Psoas muscle (tissue), 8 donors: ENCODE data around the gene ARFGAP3. TPM values are rescaled to one million over a fixed set of nuclear protein-coding genes. Genes with fewer than 3 reads are reported as not detected.
A peak's percentile ranks its signal among the peaks of the same experiment; 100 is the strongest.

ENCODE experiments used
- ATAC-seq, 4 donors: fragments of 200-7000 bp; cut with Tn5 transposase; one replicate each; pipeline ENCODE4 v1.9.1; 2020; ENCODE audit warnings: moderate library complexity in 3 of 4, mild to moderate bottlenecking in 2 of 4
- DNase-seq, 2 donors: peaks; one replicate each; pipeline ENCODE4 v3.0.0-alpha.2; 2020
- H3K27ac ChIP-seq: fragments of 200-600 bp; one replicate; pipeline ENCODE4 v1.8.0; 2022
- H3K27me3 ChIP-seq, 3 donors: fragments of 200-600 bp in 1 of 3; one replicate each; pipeline versions ENCODE4 v1.6.1 to v1.8.0; 2013 to 2022; ENCODE audit warnings: low read length in 2 of 3, mild to moderate bottlenecking in 2 of 3, moderate library complexity in 1 of 3; ENCODE audit not compliant: insufficient read depth in 3 of 3
- H3K36me3 ChIP-seq, 2 donors: fragments of 200-600 bp in 1 of 2; one replicate each; pipeline versions ENCODE4 v1.6.1 to v1.8.0; 2013 to 2022; ENCODE audit warnings: low read depth in 1 of 2, mild to moderate bottlenecking in 1 of 2, moderate library complexity in 1 of 2; ENCODE audit not compliant: insufficient read depth in 1 of 2
- H3K4me1 ChIP-seq: fragments of 200-600 bp; one replicate; pipeline ENCODE4 v1.8.0; 2022
- H3K4me3 ChIP-seq: fragments of 200-600 bp; one replicate; pipeline ENCODE4 v1.8.0; 2022; ENCODE audit warnings: mild to moderate bottlenecking
- H3K9me3 ChIP-seq: fragments of 200-600 bp; one replicate; pipeline ENCODE4 v1.8.0; 2022
- CTCF ChIP-seq: fragments of 200-600 bp; IDR thresholded peaks from one replicate; pipeline ENCODE4 v1.8.0; 2022; ENCODE audit warnings: antibody characterized with exemption
- WGBS, 3 donors: extraction: QIAGEN DNeasy Blood & Tissue Kit; methylation state at CpG; one replicate each; pipeline versions ENCODE4 v1.1.6 to v1.1.7; 2013; 5-methylcytosine and 5-hydroxymethylcytosine counted together
- intact Hi-C, 2 donors: fragments of 100-400 bp; cut with DNase I; formaldehyde crosslinking; loops; one replicate each; pipeline versions ENCODE4 v1.11.0 to v1.14.2; 2022
- polyA plus RNA-seq, 3 donors: library from polyadenylated mRNA; stranded (reverse); fragments of 200-250 nt; gene quantifications; one replicate each; pipeline ENCODE4 v1.2.3, GENCODE V29; 2013
- total RNA-seq, 4 donors: library from RNA; stranded (reverse); fragmentation: NEBNext Ultra II Directional in 2 of 4; extraction: Animal tissue kit (Norgen Biotek cat#: 25700) in 2 of 4; gene quantifications; one replicate each; pipeline versions ENCODE4 v1.2.1 to v1.2.4, GENCODE V29; 2021 to 2023
- donor health status: healthy with polysubstance abuse.
- donor health status: DM: no; HTN: no; CAD: no; lungs with moderate emphysema.
- donor health status: Bipolar disorder and iron deficiency.
- donor health status: healthy.
- donor health status: DM: yes; HTN: yes; CAD: no.
- donor health status: DM: no; HTN: no; CAD: no.
- donor health status: DM: no; HTN: no; CAD: no.
- donor health status: DM: yes; HTN: yes; CAD: no.

ARFGAP3 gene
- total and polyA plus RNA-seq, 7 donors: 18.4 to 36.1 (median 23.8) TPM

GRCh38 chr22:42887120-42887519, 30.0 kb upstream of the ARFGAP3 start:
- no peaks in the 10 kb centered on the region for H3K27me3 ChIP-seq
- TF ChIP-seq CTCF: no peak
- no peak for DNase-seq
- no peak overlapping the region for H3K4me3 ChIP-seq
- WGBS, 3 donors: 85 to 91% (median 90%) methylated on average over 7 of the region's 7 CpGs
- H3K4me1 ChIP-seq: peaks cover 10% of the 10 kb centered on the region
- ATAC-seq: no peak
- no peak overlapping the region for H3K27ac ChIP-seq
- intact Hi-C loops: no loop called here
- H3K9me3 ChIP-seq: no peaks in the 10 kb centered on the region
- peaks cover 0 to 75% of the 10 kb centered on the region in 2 donors for H3K36me3 ChIP-seq

DNA sequence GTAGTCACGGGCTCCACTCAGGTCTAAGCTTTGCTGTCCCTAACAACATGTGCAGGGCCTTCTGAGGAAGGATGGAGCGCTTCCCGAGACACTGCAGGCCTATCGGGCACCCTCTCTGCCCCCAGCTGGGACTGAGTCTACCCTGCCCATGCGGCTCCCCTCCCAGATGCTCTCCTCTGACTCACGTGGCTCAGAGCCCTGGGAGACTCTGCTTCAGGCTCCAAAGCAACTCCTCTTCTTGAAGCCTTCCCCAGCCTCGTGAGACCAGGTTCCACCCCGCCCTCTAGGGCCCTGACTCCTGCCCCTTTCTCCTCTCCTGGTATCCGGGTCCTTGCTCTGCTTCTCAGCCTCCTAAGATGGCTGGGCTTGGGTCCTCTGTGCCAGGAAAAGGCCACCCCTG, 28.4 kb upstream of the ARFGAP3 start:
- intact Hi-C loops: no loop called here
- Histone ChIP-seq H3K36me3 (peaks cover 0 to 80% of the 10 kb centered on the region in 2 donors), H3K27ac (peak overlapping the region; percentile 36), H3K4me3 (no peak overlapping the region), H3K4me1 (peaks cover 20% of the 10 kb centered on the region), H3K27me3 (no peaks in the 10 kb centered on the region), H3K9me3 (no peaks in the 10 kb centered on the region)
- DNase-seq (no peak), ATAC-seq (no peak)
- TF ChIP-seq CTCF: no peak
- 76 to 88% (median 81%) methylated on average over 9 of the region's 9 CpGs for WGBS, 3 donors

GRCh38 chr22:42884616-42885375, 27.7 kb upstream of the ARFGAP3 start:
- H3K27me3 ChIP-seq: no peaks in the 10 kb centered on the region
- WGBS, 3 donors: 82 to 90% (median 83%) methylated on average over 7 of the region's 7 CpGs
- ATAC-seq: no peak
- no peak overlapping the region for H3K4me3 ChIP-seq
- intact Hi-C loops: no loop called here
- DNase-seq: no peak
- no peak for TF ChIP-seq CTCF
- H3K4me1 ChIP-seq: peaks cover 26% of the 10 kb centered on the region
- H3K36me3 ChIP-seq: peaks cover 0 to 81% of the 10 kb centered on the region in 2 donors
- no peaks in the 10 kb centered on the region for H3K9me3 ChIP-seq
- peak overlapping the region; percentile 46 for H3K27ac ChIP-seq

- H3K4me3 ChIP-seq: no peak overlapping the region
- H3K27me3 ChIP-seq: no peaks in the 10 kb centered on the region
- peaks cover 31% of the 10 kb centered on the region for H3K4me1 ChIP-seq
- DNase-seq: no peak
- no peak for TF ChIP-seq CTCF
- no peak for ATAC-seq
- H3K9me3 ChIP-seq: no peaks in the 10 kb centered on the region
- H3K27ac ChIP-seq: peak overlapping the region; percentile 46
- WGBS, 3 donors: 94 to 96% (median 94%) methylated on average over 9 of the region's 9 CpGs
- intact Hi-C loops: no loop called here
- peaks cover 0 to 86% of the 10 kb centered on the region in 2 donors for H3K36me3 ChIP-seq
Observed at GRCh38 chr22:42883970-42884369, 26.9 kb upstream of the ARFGAP3 start.

- Histone ChIP-seq H3K4me3 (no peak overlapping the region), H3K27ac (peak overlapping the region; percentile 83), H3K9me3 (no peaks in the 10 kb centered on the region), H3K27me3 (no peaks in the 10 kb centered on the region), H3K4me1 (peaks cover 33% of the 10 kb centered on the region), H3K36me3 (peaks cover under 1 to 86% of the 10 kb centered on the region in 2 donors)
- no peak for TF ChIP-seq CTCF
- WGBS, 3 donors: 80 to 90% (median 85%) methylated on average over 8 of the region's 8 CpGs
- DNase-seq (no peak), ATAC-seq (no peak)
- intact Hi-C loops: no loop called here
Observed at GRCh38 chr22:42883121-42883520, 26.0 kb upstream of the ARFGAP3 start.
